NCI-H1436 (cell line): Measurements from ENCODE around the gene HEMK1.
A peak's percentile ranks its signal among the peaks of the same experiment; 100 is the strongest.

ENCODE experiments used
- DNase-seq: peaks from one replicate; lab custom pipeline; 2025; lab: John Stamatoyannopoulos, UW

The HEMK1 gene

DNA sequence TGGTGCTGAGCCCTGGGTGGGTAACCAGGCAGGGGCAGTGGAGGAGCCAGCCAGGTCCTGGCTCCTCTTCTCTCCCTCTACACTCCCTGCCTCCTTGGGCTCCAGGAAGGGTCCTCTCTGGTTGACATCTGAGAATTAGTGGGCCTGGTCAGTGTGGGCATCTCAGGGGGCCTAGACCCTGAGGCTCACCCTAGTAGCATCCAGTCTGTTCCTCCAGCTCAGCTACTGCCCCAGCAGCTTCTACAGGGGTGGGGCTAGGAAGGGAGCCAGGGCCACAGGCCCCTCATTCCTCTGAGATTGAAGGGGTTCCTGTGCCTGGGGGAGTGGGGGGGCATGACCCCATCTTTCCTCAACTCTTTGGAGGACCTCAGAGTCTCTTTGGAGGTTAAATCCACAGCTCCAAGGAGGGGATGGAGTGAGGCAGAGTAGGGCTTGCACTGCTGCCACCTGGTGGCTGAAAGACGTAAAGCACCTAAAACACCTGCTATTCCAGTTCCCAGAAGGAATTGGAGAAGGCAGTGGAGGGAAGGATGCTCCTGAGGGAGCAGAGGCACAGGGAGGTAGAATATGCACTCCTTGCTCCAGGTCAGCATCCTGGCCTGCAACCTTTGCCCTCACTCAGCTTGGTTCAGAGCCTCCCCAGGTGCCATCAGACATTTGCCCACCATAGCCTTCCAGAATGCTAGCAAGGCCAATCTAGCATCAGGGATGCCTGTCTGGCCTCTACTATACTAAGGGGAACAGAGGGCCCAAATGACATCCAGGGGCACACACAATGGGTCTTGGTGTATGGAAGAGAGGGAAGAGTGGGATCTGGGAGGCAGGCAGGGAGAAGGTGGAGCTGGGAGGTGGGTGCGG is 26.9 kb upstream of the HEMK1 start:
- DNase-seq, result no peak

DNA sequence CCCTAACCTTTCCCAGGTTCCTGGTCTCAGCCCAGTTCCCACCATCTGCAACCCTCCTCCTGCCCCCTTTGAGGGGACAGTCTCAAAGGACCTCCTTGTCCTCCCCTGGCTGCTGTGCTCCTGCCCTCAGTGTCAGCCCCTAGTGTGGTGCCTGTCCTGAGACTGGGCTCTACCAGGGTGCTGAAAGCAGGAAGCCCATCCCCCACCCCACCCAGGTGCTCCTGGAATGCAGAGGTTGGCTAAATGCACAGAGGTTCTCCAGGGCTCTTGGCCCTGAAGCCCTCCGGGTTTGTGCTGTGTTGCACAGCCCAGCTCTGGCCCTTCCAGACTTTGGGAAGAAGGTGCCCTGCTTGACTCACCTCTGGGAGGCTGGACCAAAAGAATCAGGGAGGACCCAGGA is 23.5 kb upstream of the HEMK1 start:
- no peak for DNase-seq

DNA sequence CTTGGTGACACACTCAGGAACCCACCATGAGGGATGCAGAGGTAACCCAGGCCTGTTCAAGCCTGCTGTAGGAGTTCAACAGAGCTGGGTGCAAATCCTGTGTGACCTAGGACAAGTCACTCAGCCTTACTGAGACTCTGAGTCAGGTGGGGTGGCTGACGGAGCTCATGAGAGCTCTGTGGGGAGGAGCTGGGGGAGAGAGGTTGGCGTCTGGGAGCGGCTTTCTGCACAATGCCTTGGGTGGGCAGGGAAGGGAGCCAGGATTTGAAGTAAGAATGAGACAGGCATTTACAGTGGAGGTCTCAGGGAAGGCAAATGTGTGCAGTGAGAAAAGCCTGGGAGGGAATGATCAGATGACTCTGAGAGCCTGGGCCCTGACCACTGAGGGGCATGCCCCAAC is 20.1 kb upstream of the HEMK1 start:
- no peak for DNase-seq

DNA sequence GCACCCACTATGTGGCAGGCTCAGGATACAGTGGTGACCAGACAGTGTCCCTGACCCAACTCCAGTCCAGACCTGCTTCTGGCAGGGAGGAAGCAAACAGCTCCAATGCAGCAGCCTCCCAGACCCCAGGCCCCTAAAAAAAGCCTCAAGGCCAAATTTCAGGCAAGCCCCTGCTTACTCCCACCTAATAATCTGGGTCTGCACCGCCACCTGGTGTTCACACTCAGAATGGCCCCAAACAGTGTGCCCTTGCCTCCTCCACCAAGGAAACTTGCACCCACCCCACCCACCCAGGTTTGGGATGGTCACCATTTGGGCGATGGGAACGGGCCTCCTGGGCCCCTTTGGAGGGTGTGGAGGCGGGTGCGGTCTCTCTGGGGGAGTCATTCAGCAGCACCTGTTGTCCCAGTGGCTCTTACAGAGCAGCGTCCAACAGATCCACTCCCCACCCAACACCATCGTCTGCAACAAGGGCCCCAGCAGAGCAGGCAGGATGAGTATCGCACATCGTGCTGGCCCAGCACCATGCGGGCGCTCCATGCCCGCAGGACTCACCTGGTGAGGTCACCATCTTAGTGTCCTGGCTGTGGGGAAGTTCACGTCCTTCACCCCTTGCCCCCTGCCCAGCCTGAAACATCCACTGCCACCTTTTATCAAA is 19.1 kb upstream of the HEMK1 start:
- no peak for DNase-seq

DNA sequence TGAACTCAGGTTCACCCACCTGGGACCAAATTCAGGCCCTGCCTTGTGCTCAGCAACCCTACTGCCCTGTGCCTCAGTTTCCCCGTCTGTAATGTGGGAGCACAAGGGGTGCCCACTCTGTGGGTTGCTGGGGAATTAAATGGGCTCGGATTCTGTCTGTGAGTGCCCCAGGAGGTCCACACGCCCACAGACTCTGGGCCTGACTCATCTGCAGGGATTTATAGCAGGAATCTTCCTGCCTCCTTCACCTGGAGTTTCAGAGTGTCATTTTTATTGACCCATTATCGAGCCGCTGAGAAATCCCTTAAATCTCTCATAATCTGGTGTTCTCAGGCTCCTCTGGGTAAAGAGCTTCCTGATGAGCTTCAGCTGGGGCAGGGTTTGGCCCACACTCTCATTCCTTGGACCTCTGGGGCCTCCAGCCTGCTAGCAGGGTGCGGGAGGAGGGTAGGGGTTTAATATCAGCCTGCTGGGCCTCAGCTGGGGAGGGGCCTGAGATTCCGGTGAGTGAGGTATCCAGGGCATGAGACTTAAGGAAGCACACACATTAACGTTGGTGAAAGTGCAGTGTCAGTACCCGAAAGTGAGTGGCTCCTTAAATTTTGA is 18.2 kb upstream of the HEMK1 start:
- no peak for DNase-seq

DNA sequence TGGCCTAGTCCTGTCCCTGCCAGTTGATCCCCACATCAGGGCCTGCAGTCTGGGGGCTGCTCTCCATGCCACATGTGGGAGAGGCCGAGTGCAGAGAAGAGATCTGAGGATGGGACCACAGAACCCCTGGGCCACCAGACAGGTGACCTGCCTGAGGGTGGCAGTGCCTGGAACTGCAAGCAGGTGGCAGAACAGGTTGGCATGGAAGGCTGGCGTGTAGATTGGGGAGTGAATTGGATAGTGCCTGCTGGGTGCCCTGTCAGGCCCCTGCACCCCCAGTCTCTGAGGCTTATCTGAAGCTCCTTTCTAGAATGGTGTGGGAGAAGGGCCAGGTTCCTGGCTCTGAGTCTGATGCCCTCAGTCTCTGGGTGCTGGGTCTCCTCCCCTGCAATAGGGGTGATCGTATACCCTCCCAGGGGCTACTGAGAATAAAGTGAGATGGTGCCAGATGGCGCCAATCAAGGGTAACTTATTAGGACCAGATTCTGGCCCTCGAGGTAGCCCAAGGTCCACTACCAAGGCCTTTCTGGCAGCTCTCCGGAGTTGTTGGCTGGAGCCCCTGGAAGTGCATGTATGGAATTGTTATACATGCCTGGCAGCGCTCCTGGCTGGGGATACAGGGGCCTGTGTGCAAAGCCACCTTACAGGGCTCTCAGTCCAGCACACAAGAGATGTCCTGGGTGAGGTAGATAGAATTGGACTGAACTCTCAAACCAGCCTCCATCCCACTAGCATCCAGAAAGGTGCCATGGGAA is 17.5 kb upstream of the HEMK1 start:
- no peak for DNase-seq

DNA sequence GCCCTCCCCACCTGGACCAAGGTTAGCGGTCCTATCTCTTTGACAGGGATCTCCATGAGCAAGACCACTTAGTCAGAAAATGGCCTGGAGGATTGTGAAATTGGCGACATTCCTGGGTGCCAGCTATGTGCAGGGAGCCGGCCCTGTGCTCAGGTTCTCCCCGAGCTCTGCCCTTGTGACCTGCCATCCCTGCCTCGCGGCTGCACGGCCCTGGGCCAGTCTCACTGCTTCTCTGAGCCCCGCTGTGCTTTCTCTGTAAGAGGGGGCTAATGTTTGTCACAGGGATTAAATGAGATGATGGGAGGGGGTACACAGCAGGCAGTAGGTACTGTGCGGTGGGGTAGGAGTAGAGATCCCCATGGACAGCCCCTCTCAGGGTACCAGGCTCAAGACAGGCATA is 16.7 kb upstream of the HEMK1 start:
- DNase-seq, result no peak

DNA sequence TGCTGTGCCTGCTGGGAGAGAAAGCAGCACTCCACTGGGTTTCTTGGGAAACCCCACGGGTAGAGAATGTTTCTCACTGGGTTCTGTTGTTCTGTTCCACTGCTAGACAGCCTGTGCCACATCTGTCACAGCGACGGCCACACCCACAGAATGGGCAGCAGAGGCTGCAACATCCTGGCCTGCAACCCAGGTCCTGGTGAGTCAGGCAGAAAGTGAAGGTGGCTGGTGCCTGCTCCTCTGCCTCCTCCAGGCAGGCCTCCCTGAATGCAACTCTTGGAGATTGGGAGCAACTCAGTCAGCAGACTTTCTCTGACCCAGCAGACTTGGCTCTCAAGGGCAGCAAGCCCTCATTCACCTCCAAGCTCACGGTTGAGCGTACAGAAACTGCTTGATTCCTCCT is 14.8 kb upstream of the HEMK1 start:
- no peak for DNase-seq

DNA sequence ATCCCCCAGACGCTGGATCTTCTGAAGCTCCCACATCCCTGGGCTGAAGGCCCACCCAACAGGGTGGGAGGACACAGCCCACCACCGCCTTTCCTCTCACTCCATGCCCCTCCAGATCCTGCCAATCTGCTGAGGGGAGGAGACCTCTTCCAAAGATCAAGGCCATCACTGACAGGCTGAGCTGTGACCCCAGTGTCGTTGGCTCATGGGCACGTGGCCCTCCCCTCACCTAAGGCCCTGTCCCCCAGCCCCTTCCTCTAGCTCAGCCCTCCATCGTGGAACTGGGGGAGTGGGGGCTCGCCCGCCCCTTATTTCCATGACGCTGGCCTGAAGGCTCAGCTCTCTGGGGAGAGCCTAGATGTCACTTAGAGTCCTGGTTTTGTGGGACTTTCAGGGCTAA is 12.2 kb upstream of the HEMK1 start:
- no peak for DNase-seq

DNA sequence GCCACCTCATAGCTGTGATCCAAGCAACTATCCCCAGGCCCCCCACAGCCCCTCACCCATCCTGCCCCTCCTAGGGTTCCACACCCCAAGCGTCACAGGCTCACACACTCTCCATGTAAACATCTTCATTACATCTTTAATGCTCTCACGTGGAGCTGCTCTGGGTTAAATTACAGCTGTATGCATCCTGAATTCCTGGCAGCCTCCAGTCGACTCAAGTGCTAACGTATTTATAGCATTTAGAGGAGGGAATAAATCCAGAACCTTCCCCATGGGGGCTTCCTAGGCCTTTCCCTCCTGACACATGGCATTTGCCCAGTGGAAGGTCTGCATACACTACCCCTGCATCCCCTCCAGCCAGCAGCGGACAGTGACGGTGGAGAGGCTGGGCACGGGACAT is 11.4 kb upstream of the HEMK1 start:
- DNase-seq, result no peak

DNA sequence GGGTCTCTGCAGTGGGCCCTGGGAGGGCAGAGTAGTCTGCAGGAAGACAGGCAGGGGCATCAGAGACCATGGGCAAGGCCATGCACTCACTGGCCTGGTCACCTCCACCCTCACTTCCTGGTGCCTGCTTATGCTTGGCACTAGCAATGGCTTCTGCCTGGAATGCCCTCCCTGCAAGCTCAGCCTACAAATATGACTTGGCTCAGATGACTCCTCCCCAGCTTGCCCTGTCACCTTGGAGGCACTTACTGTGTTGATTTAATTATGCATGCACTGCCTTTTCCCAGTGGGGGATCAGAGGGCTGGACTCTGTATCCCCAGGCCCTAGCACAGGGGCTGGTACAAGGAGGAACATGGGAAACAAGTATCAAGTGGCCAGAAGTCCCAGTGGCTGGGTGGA is 9.6 kb upstream of the HEMK1 start:
- DNase-seq, result no peak

DNA sequence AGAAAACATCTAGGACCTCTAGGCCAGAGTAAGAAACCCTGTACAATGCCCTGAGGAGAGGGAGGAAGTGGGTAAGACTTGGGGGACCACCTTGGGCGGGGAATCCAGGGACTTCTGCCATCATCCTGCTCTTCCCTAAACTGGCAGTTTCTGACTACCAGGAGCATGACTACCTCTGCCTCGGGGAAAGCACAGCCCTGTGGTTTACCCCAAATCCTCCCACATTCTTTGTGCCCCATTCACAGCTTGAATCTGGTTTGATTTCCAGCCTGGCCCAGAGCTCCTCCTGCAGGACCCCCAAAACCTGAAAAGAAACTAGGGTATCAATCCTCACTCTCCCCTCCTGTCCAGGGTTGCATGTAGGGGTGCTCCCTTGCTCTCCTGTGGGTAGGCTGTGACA is 6.5 kb upstream of the HEMK1 start:
- no peak for DNase-seq

DNA sequence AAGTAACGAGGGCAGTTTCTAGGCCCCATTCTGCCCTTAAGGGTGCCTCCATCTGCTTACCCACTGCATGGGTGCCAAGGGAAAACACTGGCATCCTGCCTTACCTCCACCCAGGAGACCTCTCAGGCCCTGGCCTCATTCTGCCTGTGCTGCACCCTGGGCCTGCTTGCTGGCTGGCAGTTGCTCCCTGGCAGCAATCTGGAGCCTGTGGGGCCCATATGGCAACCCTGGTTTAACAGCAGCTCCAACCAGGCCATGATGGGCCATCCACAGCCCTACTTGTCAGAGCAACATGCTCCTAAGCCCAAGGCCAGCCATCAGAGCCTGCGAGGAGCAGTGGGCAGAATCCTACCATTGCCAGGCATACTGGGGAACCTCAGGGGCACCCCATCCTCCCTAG is 5.5 kb upstream of the HEMK1 start:
- DNase-seq, result no peak

DNA sequence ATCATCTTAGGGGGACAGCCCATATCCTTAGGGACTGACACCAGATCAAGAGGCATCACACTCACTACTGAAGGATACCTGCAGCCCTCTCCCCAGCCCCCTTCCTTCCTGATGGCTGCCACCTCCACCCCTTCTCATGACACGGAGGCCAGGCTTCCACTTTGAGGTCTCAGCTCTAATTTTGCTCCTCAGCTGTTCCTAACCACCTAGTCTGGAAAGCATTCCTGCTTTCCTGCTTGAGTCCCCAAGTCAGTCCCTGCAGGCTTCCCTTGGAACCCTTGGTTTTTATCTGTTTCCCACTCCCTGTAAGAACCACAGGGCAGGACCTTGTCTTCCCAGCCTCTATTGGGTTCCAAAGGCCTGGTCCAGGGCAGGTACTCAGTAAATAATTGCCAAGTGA is 5.0 kb upstream of the HEMK1 start:
- no peak for DNase-seq

DNA sequence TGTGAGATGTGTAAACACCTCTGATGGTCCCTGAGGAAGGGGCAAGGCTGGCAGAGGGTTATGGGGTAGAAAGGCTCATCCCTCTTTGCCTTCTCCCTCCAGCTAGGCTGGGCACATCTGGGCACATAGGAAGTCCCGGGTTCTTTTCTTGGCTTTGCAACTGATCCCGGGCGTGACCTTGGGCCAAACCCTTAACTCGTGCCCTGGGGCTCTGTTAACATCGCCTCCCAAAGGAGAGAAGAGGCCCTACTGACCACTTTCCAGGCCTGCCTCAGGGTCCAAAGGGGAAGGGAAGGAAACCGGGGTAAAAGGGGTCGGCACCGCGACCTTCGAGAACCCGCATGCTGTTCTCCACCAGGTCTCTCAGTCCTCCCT is 2.3 kb upstream of the HEMK1 start:
- no peak for DNase-seq

DNA sequence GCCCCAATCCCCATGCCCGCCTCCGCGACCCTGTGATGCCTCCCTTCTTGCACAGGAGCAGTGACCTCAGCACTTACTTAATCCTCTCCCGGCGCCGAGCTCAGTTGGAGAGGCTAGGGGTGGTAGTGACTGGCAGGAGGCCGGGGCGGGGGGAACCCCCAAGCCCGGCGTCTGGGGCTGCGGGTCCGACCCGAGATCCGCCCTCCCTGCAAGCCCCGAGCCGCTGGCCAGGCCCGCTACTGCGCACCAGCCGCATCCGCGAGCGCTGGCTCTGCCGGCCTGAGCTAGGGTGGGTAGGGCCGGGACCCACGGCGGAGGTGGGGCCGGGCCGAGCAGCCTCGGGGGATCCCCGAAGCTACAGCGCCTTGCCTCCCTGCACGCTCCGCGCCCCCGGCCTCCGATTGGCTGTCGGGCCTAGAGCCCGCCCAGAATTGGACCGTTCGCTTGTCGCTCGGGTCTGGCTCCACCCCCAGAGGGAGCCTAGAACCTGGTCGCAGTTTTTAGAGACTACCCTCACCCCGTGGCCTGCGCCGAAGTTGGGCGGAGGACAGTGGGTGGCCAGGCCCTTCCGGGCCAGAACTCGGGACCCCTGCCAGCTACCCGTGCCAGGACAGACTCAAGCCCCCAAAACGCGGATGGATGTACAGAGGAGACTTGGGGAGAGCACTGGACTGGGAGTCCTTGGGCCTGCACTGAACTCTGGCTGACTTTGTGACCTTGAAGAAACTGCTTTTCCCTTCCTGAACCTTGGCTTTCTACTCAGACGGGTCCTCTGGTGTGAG is 1.7 kb upstream of the HEMK1 start, which contains the start of gene C3orf18:
Gene C3orf18, minus strand, starts transcription at position 362 of the 782 bp plus-strand sequence. CDS start 2,048 bp downstream, outside the sequence.
- peak; percentile 47 for DNase-seq

DNA sequence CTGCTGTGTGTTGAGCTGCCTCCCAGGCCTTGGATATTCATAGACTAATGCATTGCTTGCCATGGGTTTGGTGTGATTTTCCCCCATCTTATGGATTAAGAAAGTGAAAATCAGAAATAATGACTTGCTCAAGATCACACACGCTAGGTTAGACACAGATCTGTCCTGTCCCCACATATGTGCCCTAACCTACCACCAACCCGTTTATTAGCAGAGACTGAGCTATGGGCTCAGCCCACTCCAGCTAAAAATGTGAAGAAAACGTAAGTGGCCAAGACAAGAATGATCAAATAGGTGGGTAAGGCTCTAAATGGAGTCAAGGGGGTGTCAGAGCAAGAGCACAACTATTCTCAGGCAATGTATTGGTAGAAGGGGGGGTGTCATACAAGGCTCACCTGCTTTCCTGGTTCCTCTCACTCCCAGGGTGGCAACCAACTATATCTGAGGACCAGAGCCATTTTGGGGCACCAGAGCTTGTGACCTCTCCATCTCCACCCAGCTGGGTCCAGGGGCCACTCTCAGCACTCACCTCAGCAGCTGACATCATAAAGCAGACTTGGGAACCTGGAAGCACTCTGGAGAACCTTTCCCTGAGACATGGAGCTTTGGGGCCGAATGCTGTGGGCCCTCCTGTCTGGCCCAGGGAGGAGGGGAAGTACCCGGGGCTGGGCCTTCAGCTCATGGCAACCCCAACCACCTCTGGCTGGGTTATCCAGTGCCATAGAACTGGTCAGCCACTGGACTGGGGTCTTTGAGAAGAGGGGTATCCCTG is 1.4 kb downstream of the HEMK1 start:
- DNase-seq, result no peak

DNA sequence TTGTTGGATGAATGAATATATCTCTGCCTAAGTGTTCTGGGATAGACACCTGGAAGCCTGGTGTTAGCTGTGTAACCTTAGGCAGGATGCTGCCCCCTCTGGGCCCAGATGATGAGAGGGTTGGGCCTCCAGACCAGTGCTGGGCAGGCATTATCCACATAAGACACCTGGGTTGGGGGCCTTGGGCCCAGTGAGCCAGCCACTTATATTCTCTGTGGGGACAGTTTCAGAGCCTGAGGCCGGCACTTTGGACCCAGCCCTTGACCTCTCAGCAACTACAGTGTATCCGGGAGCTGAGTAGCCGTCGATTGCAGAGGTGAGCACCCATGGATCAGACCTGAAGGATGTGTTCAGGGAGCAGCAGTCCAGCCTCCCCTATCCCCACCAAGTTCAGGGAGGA is 2.2 kb downstream of the HEMK1 start:
- no peak for DNase-seq

DNA sequence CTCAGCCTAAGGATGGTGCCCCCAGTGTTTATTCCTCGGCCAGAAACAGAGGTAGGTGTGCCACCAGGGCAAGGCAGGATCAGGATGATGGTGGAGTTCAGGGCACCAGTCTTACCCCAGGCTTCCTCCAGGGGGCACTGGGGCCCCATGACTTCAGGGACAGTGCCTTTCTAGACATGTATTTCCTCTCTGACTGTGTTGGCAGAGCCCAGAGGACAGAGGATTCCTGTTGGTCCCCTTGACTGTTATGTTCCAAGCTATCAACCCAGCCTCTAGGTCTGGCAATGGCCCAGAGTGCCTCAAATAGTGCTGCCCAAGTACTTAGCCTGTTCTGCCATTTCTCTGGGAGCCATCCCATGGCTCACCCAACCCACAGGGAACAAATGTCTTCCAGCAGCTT is 2.8 kb downstream of the HEMK1 start:
- DNase-seq, result peak; percentile 19

DNA sequence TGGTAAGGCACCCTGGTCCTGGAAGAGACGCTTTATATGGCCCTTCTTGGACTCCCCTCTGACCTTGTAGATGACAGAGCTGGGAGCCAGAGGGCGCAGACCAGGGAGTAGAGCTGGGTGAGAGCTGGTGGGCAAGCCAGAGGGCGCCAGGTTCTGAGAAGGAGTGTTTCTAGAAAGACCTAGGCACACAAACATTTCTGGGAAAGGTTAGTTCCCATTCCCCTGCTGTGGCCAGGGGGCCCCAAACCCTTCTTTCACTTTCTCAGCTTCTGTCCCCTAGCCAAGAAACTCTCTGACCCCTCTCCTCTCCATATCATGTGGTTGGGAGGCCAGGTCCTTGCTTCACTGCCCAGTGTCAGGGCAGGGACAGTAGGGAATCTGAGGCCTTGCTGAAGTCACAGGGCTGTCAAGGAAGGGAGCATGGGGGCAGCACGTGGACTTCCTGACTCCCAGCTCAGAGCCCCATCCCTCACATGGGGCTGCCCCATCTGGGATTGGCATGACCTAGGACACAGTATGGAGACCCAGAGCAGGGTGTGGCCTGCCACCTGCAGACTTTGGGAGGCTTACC is 3.6 kb downstream of the HEMK1 start:
- DNase-seq, result no peak
